Lower lobe of right lung (tissue), 2 donors: ENCODE measurements around the gene PPP2R5C. TPM values are rescaled to one million over a fixed set of nuclear protein-coding genes. Genes with fewer than 3 reads are reported as not detected.
A peak's percentile ranks its signal among the peaks of the same experiment; 100 is the strongest.

Experiments used
- ATAC-seq, 2 donors: fragments of 200-7000 bp; cut with Tn5 transposase; one replicate each; pipeline ENCODE4 v1.9.1; 2020 to 2022; ENCODE audit warnings: mild to moderate bottlenecking in 2 of 2, moderate library complexity in 2 of 2
- DNase-seq: peaks from one replicate; pipeline ENCODE4 v3.0.0-alpha.2; 2020
- H3K27ac ChIP-seq: fragments of 200-600 bp; one replicate; pipeline ENCODE4 v1.8.0; 2022
- H3K27me3 ChIP-seq: fragments of 200-600 bp; one replicate; pipeline ENCODE4 v1.8.0; 2022; ENCODE audit warnings: low read depth
- H3K36me3 ChIP-seq: fragments of 200-600 bp; one replicate; pipeline ENCODE4 v1.8.0; 2022; ENCODE audit warnings: mild to moderate bottlenecking
- H3K4me1 ChIP-seq: fragments of 200-600 bp; one replicate; pipeline ENCODE4 v1.8.0; 2022
- H3K4me3 ChIP-seq: fragments of 200-600 bp; one replicate; pipeline ENCODE4 v1.8.0; 2022; ENCODE audit warnings: mild to moderate bottlenecking
- H3K9me3 ChIP-seq: fragments of 200-600 bp; one replicate; pipeline ENCODE4 v1.8.0; 2022
- intact Hi-C: fragments of 100-400 bp; cut with DNase I; formaldehyde crosslinking; loops from one replicate; pipeline ENCODE4 v1.11.0; 2022
- total RNA-seq: library from RNA; stranded (reverse); fragmentation: NEBNext Ultra II Directional; extraction: Animal tissue kit (Norgen Biotek cat#: 25700); gene quantifications from one replicate; pipeline ENCODE4 v1.2.1, GENCODE V29; 2021
- TF ChIP-seq, protein P1 (sequence below): fragments of 200-600 bp; IDR thresholded peaks from one replicate; pipeline ENCODE4 v1.8.0; 2022; ENCODE audit warnings: antibody characterized with exemption, mild to moderate bottlenecking
- donor health status: DM: no; HTN: yes; CAD: no; lungs with severe emphysema.

Gene PPP2R5C
- total RNA-seq, 1 donor from 2014 or later: 160 TPM

DNA sequence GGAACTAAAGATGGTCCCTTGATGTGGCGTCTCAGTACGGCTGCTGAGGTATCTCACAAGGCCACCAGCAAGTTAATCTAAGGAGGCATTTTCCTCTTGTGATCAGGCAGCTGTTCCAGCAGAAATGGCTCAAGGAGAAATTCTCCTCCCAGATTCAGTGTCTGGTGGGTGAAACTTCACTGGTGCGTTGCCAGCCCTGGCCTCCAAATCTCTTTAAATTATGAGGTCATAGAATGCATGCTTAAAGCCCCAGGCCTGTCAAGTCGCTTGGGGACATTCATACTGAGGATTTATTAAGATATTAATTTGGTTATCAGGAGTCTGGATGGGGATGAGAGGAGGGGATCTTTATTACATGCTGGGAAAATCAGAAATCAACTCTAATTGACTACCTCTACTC lies 72.9 kb downstream of the PPP2R5C start:
- H3K4me1 ChIP-seq: peaks cover 37% of the 10 kb centered on the region
- TF ChIP-seq, protein P1, sequence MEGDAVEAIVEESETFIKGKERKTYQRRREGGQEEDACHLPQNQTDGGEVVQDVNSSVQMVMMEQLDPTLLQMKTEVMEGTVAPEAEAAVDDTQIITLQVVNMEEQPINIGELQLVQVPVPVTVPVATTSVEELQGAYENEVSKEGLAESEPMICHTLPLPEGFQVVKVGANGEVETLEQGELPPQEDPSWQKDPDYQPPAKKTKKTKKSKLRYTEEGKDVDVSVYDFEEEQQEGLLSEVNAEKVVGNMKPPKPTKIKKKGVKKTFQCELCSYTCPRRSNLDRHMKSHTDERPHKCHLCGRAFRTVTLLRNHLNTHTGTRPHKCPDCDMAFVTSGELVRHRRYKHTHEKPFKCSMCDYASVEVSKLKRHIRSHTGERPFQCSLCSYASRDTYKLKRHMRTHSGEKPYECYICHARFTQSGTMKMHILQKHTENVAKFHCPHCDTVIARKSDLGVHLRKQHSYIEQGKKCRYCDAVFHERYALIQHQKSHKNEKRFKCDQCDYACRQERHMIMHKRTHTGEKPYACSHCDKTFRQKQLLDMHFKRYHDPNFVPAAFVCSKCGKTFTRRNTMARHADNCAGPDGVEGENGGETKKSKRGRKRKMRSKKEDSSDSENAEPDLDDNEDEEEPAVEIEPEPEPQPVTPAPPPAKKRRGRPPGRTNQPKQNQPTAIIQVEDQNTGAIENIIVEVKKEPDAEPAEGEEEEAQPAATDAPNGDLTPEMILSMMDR: no peak
- peaks cover 6% of the 10 kb centered on the region for H3K36me3 ChIP-seq
- no peaks in the 10 kb centered on the region for H3K9me3 ChIP-seq
- H3K27me3 ChIP-seq: no peaks in the 10 kb centered on the region
- DNase-seq (no peak), ATAC-seq (no peak)
- intact Hi-C loops: no loop called here
- H3K4me3 ChIP-seq: no peak overlapping the region
- H3K27ac ChIP-seq: no peak overlapping the region

DNA sequence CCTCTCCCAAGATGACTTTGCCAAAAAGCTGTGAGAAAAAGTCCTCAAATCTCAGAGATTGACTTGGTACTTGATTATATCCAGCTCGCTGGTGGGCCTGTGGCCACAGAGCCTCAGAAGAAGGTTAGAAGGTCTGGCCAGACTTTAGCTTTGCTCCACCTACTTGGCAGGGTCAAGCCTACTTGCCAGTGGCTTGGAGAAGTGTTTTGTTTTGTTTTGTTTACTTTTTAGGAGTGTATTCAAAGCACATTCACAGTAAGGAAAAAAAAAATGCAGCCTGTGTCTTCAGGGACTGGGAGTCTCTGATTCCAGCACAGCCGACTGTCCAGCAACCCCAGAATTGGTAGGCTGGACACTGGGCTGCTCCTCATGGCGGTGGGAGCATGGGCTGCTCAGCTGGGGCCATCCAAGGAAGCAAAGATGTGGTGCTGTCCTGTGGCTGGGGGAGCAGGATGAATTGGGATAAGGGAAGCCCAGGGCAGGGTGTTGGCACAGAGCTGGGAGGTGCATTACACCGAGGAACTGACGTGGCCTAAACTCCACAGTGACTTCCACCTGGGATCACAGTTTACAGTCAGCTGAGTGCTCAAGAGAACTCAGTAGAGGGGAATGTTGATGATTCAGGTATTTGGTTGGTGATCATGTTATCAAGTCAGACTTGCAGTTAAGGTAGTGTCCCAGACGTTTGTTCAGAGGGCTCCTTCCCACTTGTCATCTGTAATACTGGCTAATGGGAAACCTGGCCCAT lies 73.5 kb downstream of the PPP2R5C start:
- peaks cover 32% of the 10 kb centered on the region for H3K4me1 ChIP-seq
- intact Hi-C loops: no loop called here
- peaks cover 6% of the 10 kb centered on the region for H3K36me3 ChIP-seq
- no peak overlapping the region for H3K4me3 ChIP-seq
- ATAC-seq (peak; percentile 54 to 64), DNase-seq (no peak)
- H3K27ac ChIP-seq: peak overlapping the region; percentile 37
- no peaks in the 10 kb centered on the region for H3K27me3 ChIP-seq
- H3K9me3 ChIP-seq: no peaks in the 10 kb centered on the region
- TF ChIP-seq, protein P1: no peak

DNA sequence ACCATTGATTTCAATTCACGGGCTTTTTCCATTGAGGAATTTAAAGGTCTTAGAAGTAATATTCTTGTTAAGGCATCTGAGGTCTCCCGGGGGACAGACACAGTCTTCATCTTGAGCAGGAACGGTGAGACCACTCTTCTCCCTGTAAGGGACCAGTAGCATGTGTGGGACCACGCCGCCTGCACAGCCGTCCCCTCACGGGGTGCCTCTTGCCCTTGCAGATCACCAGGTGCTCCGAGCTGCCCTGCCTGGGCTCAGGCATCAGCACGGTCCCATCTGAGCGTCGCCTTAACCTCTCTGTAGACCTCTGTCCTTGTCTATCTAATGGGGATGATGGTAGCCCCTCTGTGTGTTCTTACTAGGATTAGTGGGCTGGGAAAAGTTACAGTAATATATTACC lies 74.1 kb downstream of the PPP2R5C start:
- peaks cover 29% of the 10 kb centered on the region for H3K4me1 ChIP-seq
- no peak overlapping the region for H3K4me3 ChIP-seq
- H3K27ac ChIP-seq: peak overlapping the region; percentile 37
- DNase-seq (no peak), ATAC-seq (no peak)
- intact Hi-C loops: no loop called here
- H3K9me3 ChIP-seq: no peaks in the 10 kb centered on the region
- H3K36me3 ChIP-seq: peaks cover 6% of the 10 kb centered on the region
- no peaks in the 10 kb centered on the region for H3K27me3 ChIP-seq
- TF ChIP-seq, protein P1: no peak

DNA sequence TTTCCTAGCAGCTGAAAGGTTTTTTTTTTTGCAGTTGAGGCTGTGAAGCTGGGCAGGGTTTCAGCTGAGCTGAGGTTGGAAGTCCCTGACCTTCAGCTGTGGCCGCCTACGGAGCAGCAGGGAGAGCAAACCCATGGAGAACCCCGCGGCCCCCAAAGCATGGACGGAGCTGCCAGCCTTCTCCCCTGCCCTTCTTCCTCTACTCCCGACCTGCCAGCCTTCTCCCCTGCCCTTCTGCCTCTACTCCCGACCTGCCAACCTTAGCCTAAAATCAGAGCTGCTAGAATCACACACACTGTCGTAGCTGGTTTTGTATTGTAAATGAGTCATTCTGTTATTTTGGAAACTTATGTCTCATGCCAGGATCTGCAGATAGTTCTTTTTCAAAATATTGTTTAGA lies 74.6 kb downstream of the PPP2R5C start:
- peaks cover 28% of the 10 kb centered on the region for H3K4me1 ChIP-seq
- ATAC-seq: no peak

DNA sequence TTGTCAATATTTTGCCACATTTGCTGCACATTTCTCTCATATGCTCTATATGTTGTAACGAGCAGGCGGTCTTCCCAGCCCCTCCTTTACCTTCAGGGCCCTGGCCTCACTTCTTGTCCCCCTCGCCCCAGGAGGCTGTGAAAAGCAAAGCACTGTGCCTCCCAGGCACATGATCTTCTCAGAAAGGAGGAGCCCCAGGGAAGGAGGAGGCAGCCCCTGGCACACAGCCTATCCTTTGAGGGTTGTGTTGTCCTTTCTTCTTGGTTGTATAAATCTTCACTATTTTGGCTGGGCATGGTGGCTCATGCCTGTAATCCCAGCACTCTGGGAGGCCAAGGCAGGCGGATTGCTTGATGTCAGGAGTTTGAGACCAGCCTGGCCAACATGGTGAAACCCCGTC lies 77.0 kb downstream of the PPP2R5C start:
- no peak for ATAC-seq
- Histone ChIP-seq H3K27ac (no peak overlapping the region), H3K27me3 (no peaks in the 10 kb centered on the region), H3K4me3 (no peak overlapping the region), H3K36me3 (no peaks in the 10 kb centered on the region), H3K4me1 (peaks cover 28% of the 10 kb centered on the region), H3K9me3 (no peaks in the 10 kb centered on the region)
- intact Hi-C loops: no loop called here
- DNase-seq: no peak
- TF ChIP-seq, protein P1: no peak

More for the DNA sequence above, 74.6 kb downstream of the PPP2R5C start:
- no peak for DNase-seq
- H3K27me3 ChIP-seq: no peaks in the 10 kb centered on the region
- H3K9me3 ChIP-seq: no peaks in the 10 kb centered on the region
- intact Hi-C loops: no loop called here
- H3K27ac ChIP-seq: peak overlapping the region; percentile 29
- peaks cover 6% of the 10 kb centered on the region for H3K36me3 ChIP-seq
- no peak overlapping the region for H3K4me3 ChIP-seq
- TF ChIP-seq, protein P1: no peak
